PFSK-1 (cell line): ENCODE results near the gene KCNE2.

Experiments used
- FOXP2 ChIP-seq: optimal IDR thresholded peaks from 2 replicates; pipeline ENCODE3; 2011; ENCODE audit warnings: borderline replicate concordance, control low read depth, inconsistent platforms; ENCODE audit not compliant: insufficient read depth; ENCODE audit errors: extremely low read length, extremely low read depth
- POLR2AphosphoS5 ChIP-seq: IDR thresholded peaks from 2 replicates; pipeline ENCODE4 v1.6.1; 2012; ENCODE audit warnings: low read depth, mild to moderate bottlenecking, control low read depth, low read length, moderate library complexity
- SIN3A ChIP-seq: IDR thresholded peaks from 2 replicates; pipeline ENCODE4 v1.6.1; 2012; ENCODE audit warnings: mild to moderate bottlenecking, low read length, moderate library complexity, borderline replicate concordance; ENCODE audit not compliant: insufficient read depth
- TAF1 ChIP-seq: IDR thresholded peaks from 2 replicates; pipeline ENCODE4 v1.6.1; 2012; ENCODE audit warnings: low read length, control low read depth, borderline replicate concordance; ENCODE audit not compliant: insufficient read depth
- TF ChIP-seq, protein P1 (sequence below), 2 experiments: IDR thresholded peaks; 2 replicates each; pipeline versions ENCODE4 v1.6.1 to v1.8.0; 2011 to 2012; ENCODE audit warnings: low read depth in 2 of 2, low read length in 2 of 2, control low read depth in 1 of 2, inconsistent platforms in 1 of 2, mild to moderate bottlenecking in 1 of 2, moderate library complexity in 1 of 2; ENCODE audit not compliant: insufficient read depth in 1 of 2

Gene KCNE2

DNA sequence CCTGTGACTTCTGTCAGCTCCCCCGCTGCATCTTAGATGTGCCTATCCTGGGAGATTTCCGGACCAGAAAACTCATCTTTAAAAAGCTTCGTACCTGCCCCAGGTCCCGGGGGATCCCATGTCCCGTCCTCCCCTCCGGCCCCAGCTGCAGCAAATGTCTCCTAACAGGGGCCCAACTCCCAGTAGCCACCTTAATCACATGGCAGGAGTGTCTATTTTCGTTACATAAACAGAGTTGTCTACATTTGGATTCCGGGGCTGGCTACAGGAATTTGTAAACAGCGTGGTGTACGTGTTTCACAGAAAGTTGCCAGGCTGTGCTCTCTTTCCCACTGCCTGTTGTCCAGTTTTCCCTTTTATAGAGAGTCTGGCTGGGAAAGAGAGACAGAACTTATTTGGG lies 17.9 kb upstream of the KCNE2 start:
- TF ChIP-seq TAF1 (no peak), FOXP2 (no peak), POLR2AphosphoS5 (no peak), SIN3A (no peak)
- TF ChIP-seq, protein P1, sequence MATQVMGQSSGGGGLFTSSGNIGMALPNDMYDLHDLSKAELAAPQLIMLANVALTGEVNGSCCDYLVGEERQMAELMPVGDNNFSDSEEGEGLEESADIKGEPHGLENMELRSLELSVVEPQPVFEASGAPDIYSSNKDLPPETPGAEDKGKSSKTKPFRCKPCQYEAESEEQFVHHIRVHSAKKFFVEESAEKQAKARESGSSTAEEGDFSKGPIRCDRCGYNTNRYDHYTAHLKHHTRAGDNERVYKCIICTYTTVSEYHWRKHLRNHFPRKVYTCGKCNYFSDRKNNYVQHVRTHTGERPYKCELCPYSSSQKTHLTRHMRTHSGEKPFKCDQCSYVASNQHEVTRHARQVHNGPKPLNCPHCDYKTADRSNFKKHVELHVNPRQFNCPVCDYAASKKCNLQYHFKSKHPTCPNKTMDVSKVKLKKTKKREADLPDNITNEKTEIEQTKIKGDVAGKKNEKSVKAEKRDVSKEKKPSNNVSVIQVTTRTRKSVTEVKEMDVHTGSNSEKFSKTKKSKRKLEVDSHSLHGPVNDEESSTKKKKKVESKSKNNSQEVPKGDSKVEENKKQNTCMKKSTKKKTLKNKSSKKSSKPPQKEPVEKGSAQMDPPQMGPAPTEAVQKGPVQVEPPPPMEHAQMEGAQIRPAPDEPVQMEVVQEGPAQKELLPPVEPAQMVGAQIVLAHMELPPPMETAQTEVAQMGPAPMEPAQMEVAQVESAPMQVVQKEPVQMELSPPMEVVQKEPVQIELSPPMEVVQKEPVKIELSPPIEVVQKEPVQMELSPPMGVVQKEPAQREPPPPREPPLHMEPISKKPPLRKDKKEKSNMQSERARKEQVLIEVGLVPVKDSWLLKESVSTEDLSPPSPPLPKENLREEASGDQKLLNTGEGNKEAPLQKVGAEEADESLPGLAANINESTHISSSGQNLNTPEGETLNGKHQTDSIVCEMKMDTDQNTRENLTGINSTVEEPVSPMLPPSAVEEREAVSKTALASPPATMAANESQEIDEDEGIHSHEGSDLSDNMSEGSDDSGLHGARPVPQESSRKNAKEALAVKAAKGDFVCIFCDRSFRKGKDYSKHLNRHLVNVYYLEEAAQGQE (IDR thresholded peaks at IDR 0.05; ENCODE audit: insufficient read depth in 1 of 2, low read depth in 2 of 2, low read length in 2 of 2): no peak

DNA sequence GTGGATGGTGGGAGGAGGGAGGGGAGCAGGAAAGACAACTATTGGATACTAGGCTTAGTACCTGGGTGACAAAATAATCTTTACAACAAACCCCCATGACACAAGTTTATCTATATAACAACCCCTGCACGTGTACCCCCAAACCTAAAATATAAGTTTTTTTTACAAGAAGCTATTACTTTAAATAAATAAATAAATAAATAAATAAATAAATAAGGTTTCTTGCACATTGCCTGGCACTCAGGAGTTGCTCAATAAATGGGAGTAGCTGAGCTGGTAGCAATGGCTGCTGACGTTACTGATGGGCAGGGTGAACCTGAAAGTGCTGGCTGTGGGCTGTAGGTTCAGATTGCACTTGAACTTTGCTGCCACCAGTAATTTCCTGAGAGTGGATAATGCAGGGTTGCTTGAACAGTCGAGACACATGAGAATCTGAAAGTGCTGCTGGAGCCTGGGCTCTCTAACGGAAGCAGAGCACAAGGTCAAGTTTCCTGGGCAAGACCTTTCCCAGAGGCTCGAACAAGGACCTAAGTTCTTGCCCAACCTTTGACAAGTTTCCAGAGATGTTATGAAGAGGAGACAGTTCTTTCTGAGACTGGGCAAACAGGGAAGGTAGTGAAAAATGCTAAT lies 14.8 kb upstream of the KCNE2 start:
- TF ChIP-seq POLR2AphosphoS5 (no peak), FOXP2 (no peak), TAF1 (no peak), SIN3A (no peak)
- TF ChIP-seq, protein P1 (IDR thresholded peaks at IDR 0.05; ENCODE audit: insufficient read depth in 1 of 2, low read depth in 2 of 2, low read length in 2 of 2): no peak

DNA sequence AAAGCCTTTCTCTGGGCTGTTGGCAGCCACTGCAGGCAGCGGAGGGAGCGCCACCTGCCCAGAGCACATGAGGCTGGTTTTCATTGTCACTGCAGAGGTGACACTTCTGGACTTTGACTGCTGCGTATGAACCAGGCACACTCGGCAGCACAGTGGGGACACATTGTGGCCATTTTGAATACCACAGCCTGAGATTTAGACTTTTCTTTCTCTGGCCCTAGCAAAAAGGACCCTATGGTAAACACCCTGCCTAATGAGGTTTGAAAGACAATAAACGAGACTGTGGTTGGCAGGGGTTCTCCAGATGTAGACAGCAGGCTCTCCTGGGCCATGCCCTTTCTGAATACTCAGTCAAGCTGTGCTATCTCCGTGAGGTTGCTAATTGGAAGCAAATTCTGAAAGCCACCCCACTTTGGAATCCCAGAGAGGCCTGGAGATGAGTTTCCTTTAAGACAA lies 12.0 kb upstream of the KCNE2 start:
- TF ChIP-seq FOXP2: no peak
- TF ChIP-seq SIN3A: no peak
- TF ChIP-seq POLR2AphosphoS5: no peak
- TF ChIP-seq, protein P1 (IDR thresholded peaks at IDR 0.05; ENCODE audit: insufficient read depth in 1 of 2, low read depth in 2 of 2, low read length in 2 of 2): no peak
- TF ChIP-seq TAF1: no peak

GRCh38 chr21:34352556-34352955 lies 11.2 kb upstream of the KCNE2 start:
- TF ChIP-seq, protein P1 (IDR thresholded peaks at IDR 0.05; ENCODE audit: insufficient read depth in 1 of 2, low read depth in 2 of 2, low read length in 2 of 2): no peak
- no peak for TF ChIP-seq TAF1
- no peak for TF ChIP-seq FOXP2
- TF ChIP-seq POLR2AphosphoS5: no peak
- TF ChIP-seq SIN3A: no peak

GRCh38 chr21:34353182-34353581 lies 10.6 kb upstream of the KCNE2 start:
- no peak for TF ChIP-seq SIN3A
- TF ChIP-seq, protein P1 (IDR thresholded peaks at IDR 0.05; ENCODE audit: insufficient read depth in 1 of 2, low read depth in 2 of 2, low read length in 2 of 2): no peak
- no peak for TF ChIP-seq POLR2AphosphoS5
- TF ChIP-seq TAF1: no peak
- TF ChIP-seq FOXP2: no peak
